Karpas-422 (cell line): Measurements from ENCODE around the gene EPB41L4A. TPM values are rescaled to one million over a fixed set of nuclear protein-coding genes. Genes with fewer than 3 reads are reported as not detected.
"Not testable (repeated sequence)": the region's sequence is repeated elsewhere in the genome, so short reads cannot be mapped to it uniquely, and the experiment has no call there.

Experiments
- DNase-seq: peaks from one replicate; pipeline ENCODE4 v3.0.0-alpha.2; 2015
- H2AFZ ChIP-seq: fragments of 200-600 bp; sonication (generic); 2 replicates; pipeline ENCODE4 v1.6.1; 2014; ENCODE audit warnings: antibody characterized with exemption, low read length, mixed read lengths
- H3K27ac ChIP-seq: fragments of 200-600 bp; sonication (generic); 2 replicates; pipeline ENCODE4 v1.5.1; 2014; ENCODE audit warnings: mild to moderate bottlenecking, low read length, moderate library complexity
- H3K27me3 ChIP-seq: fragments of 200-600 bp; sonication (generic); 2 replicates; pipeline ENCODE4 v1.6.1; 2014; ENCODE audit warnings: low read length, mixed read lengths
- H3K36me3 ChIP-seq: fragments of 200-600 bp; sonication (generic); 2 replicates; pipeline ENCODE4 v1.6.1; 2014; ENCODE audit warnings: low read length, mixed read lengths; ENCODE audit not compliant: insufficient read depth
- H3K4me1 ChIP-seq: fragments of 200-600 bp; sonication (generic); 2 replicates; pipeline ENCODE4 v1.6.1; 2014; ENCODE audit warnings: mild to moderate bottlenecking, low read length, mixed read lengths
- H3K4me2 ChIP-seq: fragments of 200-600 bp; sonication (generic); 2 replicates; pipeline ENCODE4 v1.6.1; 2014; ENCODE audit warnings: low read length, low read depth, mild to moderate bottlenecking; ENCODE audit not compliant: poor library complexity, severe bottlenecking
- H3K4me3 ChIP-seq: fragments of 200-600 bp; sonication (generic); 2 replicates; pipeline ENCODE4 v1.5.1; 2014; ENCODE audit warnings: mild to moderate bottlenecking, antibody characterized with exemption, low read length, mixed read lengths
- H3K79me2 ChIP-seq: fragments of 200-600 bp; sonication (generic); 2 replicates; pipeline ENCODE4 v1.6.1; 2014; ENCODE audit warnings: mild to moderate bottlenecking, low read length, mixed read lengths
- H3K9ac ChIP-seq: fragments of 200-600 bp; sonication (generic); 2 replicates; pipeline ENCODE4 v1.6.0; 2014; ENCODE audit warnings: low read length
- H3K9me2 ChIP-seq: fragments of 200-600 bp; sonication (generic), shearing (Covaris generic); replicated peaks from 2 replicates; pipeline ENCODE4 v1.6.0; 2014; ENCODE audit warnings: mild to moderate bottlenecking, low read length, moderate library complexity; ENCODE audit not compliant: insufficient read depth
- H3K9me3 ChIP-seq: fragments of 300-700, 200-600 bp; sonication (generic); 2 replicates; pipeline ENCODE4 v1.6.1; 2014; ENCODE audit warnings: low read length, mixed read lengths
- H4K20me1 ChIP-seq: fragments of 200-600 bp; sonication (generic); 2 replicates; pipeline ENCODE4 v1.6.1; 2014; ENCODE audit warnings: mild to moderate bottlenecking, antibody characterized with exemption, low read length, low read depth; ENCODE audit not compliant: insufficient read depth
- total RNA-seq: library from RNA; depleted of rRNA; stranded (reverse); fragments of >200 nt; shearing (Covaris generic); gene quantifications from 2 replicates; pipeline ENCODE4 v1.2.3, GENCODE V29; 2014; ENCODE audit warnings: low replicate concordance

The EPB41L4A gene
- total RNA-seq, 1 experiment from 2014 or later, result 0.63 TPM

GRCh38 chr5:112230606-112231005, 188.5 kb downstream of the EPB41L4A start:
- Histone ChIP-seq H3K27me3 (no peaks in the 10 kb centered on the region), H3K4me3 (no peak overlapping the region), H3K79me2 (no peaks in the 10 kb centered on the region), H4K20me1 (no peaks in the 10 kb centered on the region), H3K4me1 (no peaks in the 10 kb centered on the region), H3K9ac (no peak overlapping the region), H3K27ac (no peak overlapping the region), H3K9me3 (no peaks in the 10 kb centered on the region), H3K9me2 (no peaks in the 10 kb centered on the region), H3K36me3 (no peaks in the 10 kb centered on the region), H3K4me2 (no peak overlapping the region), H2AFZ (no peak overlapping the region)
- DNase-seq, result no peak

- H4K20me1 ChIP-seq, result no peaks in the 10 kb centered on the region
- H3K9me3 ChIP-seq, result no peaks in the 10 kb centered on the region
- no peak overlapping the region for H2AFZ ChIP-seq
- DNase-seq, result no peak
- H3K36me3 ChIP-seq, result no peaks in the 10 kb centered on the region
- H3K9ac ChIP-seq, result no peak overlapping the region
- H3K4me1 ChIP-seq, result no peaks in the 10 kb centered on the region
- no peak overlapping the region for H3K27ac ChIP-seq
- no peak overlapping the region for H3K4me2 ChIP-seq
- no peaks in the 10 kb centered on the region for H3K79me2 ChIP-seq
- no peaks in the 10 kb centered on the region for H3K27me3 ChIP-seq
- H3K9me2 ChIP-seq, result no peaks in the 10 kb centered on the region
- no peak overlapping the region for H3K4me3 ChIP-seq
These were observed 190.4 kb downstream of the EPB41L4A start for GRCh38 chr5:112228667-112229066.

GRCh38 chr5:112227911-112228631, 191.0 kb downstream of the EPB41L4A start:
- no peak overlapping the region for H3K4me3 ChIP-seq
- no peaks in the 10 kb centered on the region for H3K27me3 ChIP-seq
- no peak overlapping the region for H3K4me2 ChIP-seq
- no peak overlapping the region for H2AFZ ChIP-seq
- no peaks in the 10 kb centered on the region for H3K4me1 ChIP-seq
- H3K36me3 ChIP-seq, result no peaks in the 10 kb centered on the region
- no peak overlapping the region for H3K27ac ChIP-seq
- H3K9ac ChIP-seq, result no peak overlapping the region
- no peaks in the 10 kb centered on the region for H3K9me3 ChIP-seq
- no peak for DNase-seq
- H3K79me2 ChIP-seq, result no peaks in the 10 kb centered on the region
- H4K20me1 ChIP-seq, result no peaks in the 10 kb centered on the region
- no peaks in the 10 kb centered on the region for H3K9me2 ChIP-seq

- H3K36me3 ChIP-seq, result no peaks in the 10 kb centered on the region
- no peaks in the 10 kb centered on the region for H3K27me3 ChIP-seq
- no peaks in the 10 kb centered on the region for H4K20me1 ChIP-seq
- no peaks in the 10 kb centered on the region for H3K9me2 ChIP-seq
- H3K4me1 ChIP-seq, result no peaks in the 10 kb centered on the region
- no peak overlapping the region for H3K9ac ChIP-seq
- H2AFZ ChIP-seq, result no peak overlapping the region
- H3K27ac ChIP-seq, result no peak overlapping the region
- no peak overlapping the region for H3K4me3 ChIP-seq
- no peaks in the 10 kb centered on the region for H3K9me3 ChIP-seq
- H3K4me2 ChIP-seq, result no peak overlapping the region
- no peaks in the 10 kb centered on the region for H3K79me2 ChIP-seq
- no peak for DNase-seq
These were observed 192.9 kb downstream of the EPB41L4A start for GRCh38 chr5:112226215-112226614.

- not testable (repeated sequence) for H3K4me3 ChIP-seq, H3K9ac ChIP-seq, H3K27me3 ChIP-seq, H3K9me2 ChIP-seq, H3K9me3 ChIP-seq, H3K4me1 ChIP-seq, H3K4me2 ChIP-seq, H2AFZ ChIP-seq, DNase-seq, H4K20me1 ChIP-seq, H3K79me2 ChIP-seq, H3K36me3 ChIP-seq, H3K27ac ChIP-seq
These were observed 196.1 kb downstream of the EPB41L4A start for GRCh38 chr5:112222997-112223396.

- DNase-seq, result no peak
- no peak overlapping the region for H3K4me2 ChIP-seq
- H3K36me3 ChIP-seq, result no peaks in the 10 kb centered on the region
- H3K27ac ChIP-seq, result no peak overlapping the region
- no peak overlapping the region for H3K9ac ChIP-seq
- no peaks in the 10 kb centered on the region for H4K20me1 ChIP-seq
- H3K4me1 ChIP-seq, result no peaks in the 10 kb centered on the region
- no peak overlapping the region for H2AFZ ChIP-seq
- H3K9me2 ChIP-seq, result no peaks in the 10 kb centered on the region
- H3K9me3 ChIP-seq, result no peaks in the 10 kb centered on the region
- H3K79me2 ChIP-seq, result no peaks in the 10 kb centered on the region
- no peaks in the 10 kb centered on the region for H3K27me3 ChIP-seq
- H3K4me3 ChIP-seq, result no peak overlapping the region
These were observed 197.9 kb downstream of the EPB41L4A start for GRCh38 chr5:112221128-112221527.

- Histone ChIP-seq H3K79me2 (no peaks in the 10 kb centered on the region), H4K20me1 (no peaks in the 10 kb centered on the region), H3K27ac (no peak overlapping the region), H3K9ac (no peak overlapping the region), H3K27me3 (no peaks in the 10 kb centered on the region), H3K9me2 (no peaks in the 10 kb centered on the region), H3K4me1 (no peaks in the 10 kb centered on the region), H3K4me2 (no peak overlapping the region), H3K4me3 (no peak overlapping the region), H2AFZ (no peak overlapping the region), H3K9me3 (no peaks in the 10 kb centered on the region), H3K36me3 (no peaks in the 10 kb centered on the region)
- no peak for DNase-seq
These were observed 200.1 kb downstream of the EPB41L4A start for GRCh38 chr5:112219000-112219399.

GRCh38 chr5:112217843-112218579, 201.1 kb downstream of the EPB41L4A start:
- Histone ChIP-seq H3K9me2 (no peaks in the 10 kb centered on the region), H3K36me3 (no peaks in the 10 kb centered on the region), H3K27me3 (no peaks in the 10 kb centered on the region)

More at GRCh38 chr5:112217843-112218579, 201.1 kb downstream of the EPB41L4A start:
- Histone ChIP-seq H3K4me1 (no peaks in the 10 kb centered on the region), H2AFZ (no peak overlapping the region), H3K27ac (no peak overlapping the region), H3K9me3 (no peaks in the 10 kb centered on the region), H4K20me1 (no peaks in the 10 kb centered on the region), H3K79me2 (no peaks in the 10 kb centered on the region), H3K9ac (no peak overlapping the region), H3K4me2 (no peak overlapping the region), H3K4me3 (no peak overlapping the region)
- no peak for DNase-seq
